ENCODE data around the gene JADE2.
A peak's percentile ranks its signal among the peaks of the same experiment; 100 is the strongest.

JADE2 gene

DNA sequence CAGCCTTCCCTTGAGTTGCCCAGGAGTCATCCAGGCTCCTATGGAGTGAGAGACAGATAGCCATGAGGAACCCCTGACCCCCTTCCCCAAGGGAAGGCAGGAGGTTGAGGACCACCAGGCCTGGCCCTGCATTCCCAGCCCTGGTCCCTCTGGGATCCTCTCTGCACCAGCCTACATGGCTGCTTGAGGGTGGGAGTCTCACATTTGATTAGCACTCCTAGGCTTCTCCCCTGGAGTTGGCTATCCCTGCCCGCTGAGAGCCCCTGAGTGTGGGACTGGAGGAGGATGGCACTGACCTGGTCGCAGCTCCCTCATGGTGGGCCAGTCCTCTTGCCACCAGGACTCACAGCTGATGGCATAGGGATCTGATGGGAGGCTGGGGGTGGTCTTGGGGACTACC is 60.5 kb downstream of the JADE2 start (continued):
- TF ChIP-seq POU6F1 (CRISPR knock-in tag; IDR thresholded peaks at IDR 0.05; ENCODE audit: borderline replicate concordance, low read depth) (no peak), ARNTL (CRISPR knock-in tag; IDR thresholded peaks at IDR 0.05; ENCODE audit: borderline replicate concordance, low read depth) (no peak), CSDC2 (CRISPR knock-in tag; IDR thresholded peaks at IDR 0.05) (no peak), RARB (CRISPR knock-in tag; IDR thresholded peaks at IDR 0.05) (no peak), ISL1 (CRISPR knock-in tag; IDR thresholded peaks at IDR 0.05) (no peak), SNAI2 (CRISPR knock-in tag; IDR thresholded peaks at IDR 0.05) (no peak), TOX (CRISPR knock-in tag; IDR thresholded peaks at IDR 0.05; ENCODE audit: borderline replicate concordance) (no peak), ZFP30 (CRISPR knock-in tag; IDR thresholded peaks at IDR 0.05) (no peak), ZNF565 (CRISPR knock-in tag; conservative IDR thresholded peaks at IDR 0.05; ENCODE audit: low read depth) (no peak)
- TF ChIP-seq, protein P1, sequence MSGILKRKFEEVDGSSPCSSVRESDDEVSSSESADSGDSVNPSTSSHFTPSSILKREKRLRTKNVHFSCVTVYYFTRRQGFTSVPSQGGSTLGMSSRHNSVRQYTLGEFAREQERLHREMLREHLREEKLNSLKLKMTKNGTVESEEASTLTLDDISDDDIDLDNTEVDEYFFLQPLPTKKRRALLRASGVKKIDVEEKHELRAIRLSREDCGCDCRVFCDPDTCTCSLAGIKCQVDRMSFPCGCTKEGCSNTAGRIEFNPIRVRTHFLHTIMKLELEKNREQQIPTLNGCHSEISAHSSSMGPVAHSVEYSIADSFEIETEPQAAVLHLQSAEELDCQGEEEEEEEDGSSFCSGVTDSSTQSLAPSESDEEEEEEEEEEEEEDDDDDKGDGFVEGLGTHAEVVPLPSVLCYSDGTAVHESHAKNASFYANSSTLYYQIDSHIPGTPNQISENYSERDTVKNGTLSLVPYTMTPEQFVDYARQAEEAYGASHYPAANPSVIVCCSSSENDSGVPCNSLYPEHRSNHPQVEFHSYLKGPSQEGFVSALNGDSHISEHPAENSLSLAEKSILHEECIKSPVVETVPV (CRISPR knock-in tag; IDR thresholded peaks at IDR 0.05) = no peak

- ATAC-seq = peak; percentile 97
- TF ChIP-seq ZC3H10 (CRISPR knock-in tag; IDR thresholded peaks at IDR 0.05) (no peak), ZFP3 (CRISPR knock-in tag; IDR thresholded peaks at IDR 0.05) (no peak), ZNF8 (CRISPR knock-in tag; IDR thresholded peaks at IDR 0.05) (no peak), TOX (CRISPR knock-in tag; IDR thresholded peaks at IDR 0.05; ENCODE audit: borderline replicate concordance) (no peak), SNAI2 (CRISPR knock-in tag; IDR thresholded peaks at IDR 0.05) (no peak), ISL1 (CRISPR knock-in tag; IDR thresholded peaks at IDR 0.05) (no peak), BACH2 (CRISPR knock-in tag; IDR thresholded peaks at IDR 0.05; ENCODE audit: borderline replicate concordance) (no peak), OSR1 (CRISPR knock-in tag; IDR thresholded peaks at IDR 0.05) (no peak), ZNF565 (CRISPR knock-in tag; conservative IDR thresholded peaks at IDR 0.05; ENCODE audit: low read depth) (no peak), ESRRG (CRISPR knock-in tag; IDR thresholded peaks at IDR 0.05) (no peak)
- TF ChIP-seq, protein P2, sequence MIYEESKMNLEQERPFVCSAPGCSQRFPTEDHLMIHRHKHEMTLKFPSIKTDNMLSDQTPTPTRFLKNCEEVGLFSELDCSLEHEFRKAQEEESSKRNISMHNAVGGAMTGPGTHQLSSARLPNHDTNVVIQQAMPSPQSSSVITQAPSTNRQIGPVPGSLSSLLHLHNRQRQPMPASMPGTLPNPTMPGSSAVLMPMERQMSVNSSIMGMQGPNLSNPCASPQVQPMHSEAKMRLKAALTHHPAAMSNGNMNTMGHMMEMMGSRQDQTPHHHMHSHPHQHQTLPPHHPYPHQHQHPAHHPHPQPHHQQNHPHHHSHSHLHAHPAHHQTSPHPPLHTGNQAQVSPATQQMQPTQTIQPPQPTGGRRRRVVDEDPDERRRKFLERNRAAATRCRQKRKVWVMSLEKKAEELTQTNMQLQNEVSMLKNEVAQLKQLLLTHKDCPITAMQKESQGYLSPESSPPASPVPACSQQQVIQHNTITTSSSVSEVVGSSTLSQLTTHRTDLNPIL (CRISPR knock-in tag; IDR thresholded peaks at IDR 0.05; ENCODE audit: low read depth) = no peak
Observed at GRCh38 chr5:134586866-134587524, 61.5 kb downstream of the JADE2 start.

DNA sequence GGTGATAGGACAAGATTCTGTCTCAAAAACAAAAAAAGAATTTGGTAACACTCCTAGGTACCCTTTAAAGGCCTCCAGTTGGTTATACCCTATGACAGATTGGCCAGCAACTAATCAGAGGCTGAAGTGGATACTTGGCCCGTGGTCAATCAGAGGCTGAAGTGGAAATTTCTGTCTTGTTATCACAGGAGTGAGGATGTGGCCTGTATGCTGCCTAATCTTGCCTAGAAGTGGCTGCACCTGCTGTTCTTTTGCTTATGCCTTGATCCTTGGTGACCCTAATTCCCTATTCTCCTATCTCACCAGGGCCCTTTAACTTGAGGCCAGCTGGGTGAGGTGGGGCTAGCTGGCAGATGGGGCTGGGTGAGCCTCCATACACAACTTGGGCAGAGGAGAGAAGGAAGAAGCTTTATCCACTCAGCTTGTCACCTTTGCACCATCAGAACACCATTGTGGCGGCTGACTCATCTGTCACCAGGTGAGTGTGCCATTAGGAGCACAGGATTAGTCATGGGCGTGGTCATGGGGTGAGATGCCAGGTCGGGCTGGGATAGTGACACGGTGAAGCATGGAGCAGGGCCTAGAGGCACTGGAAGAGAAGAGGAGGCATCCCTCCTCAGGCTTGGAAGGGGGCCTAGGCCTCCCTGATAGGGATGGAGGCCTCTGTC is 65.7 kb downstream of the JADE2 start:
- no peak for ATAC-seq
- TF ChIP-seq ZNF70 (CRISPR knock-in tag; IDR thresholded peaks at IDR 0.05) = no peak
- TF ChIP-seq, protein P1 (CRISPR knock-in tag; IDR thresholded peaks at IDR 0.05) = no peak
- no peak for TF ChIP-seq PPARA (CRISPR knock-in tag; IDR thresholded peaks at IDR 0.05; ENCODE audit: borderline replicate concordance)
- TF ChIP-seq SNAI2 (CRISPR knock-in tag; IDR thresholded peaks at IDR 0.05) = no peak
- TF ChIP-seq ESRRG (CRISPR knock-in tag; IDR thresholded peaks at IDR 0.05) = no peak
- no peak for TF ChIP-seq ZFP30 (CRISPR knock-in tag; IDR thresholded peaks at IDR 0.05)
- no peak for TF ChIP-seq ZC3H10 (CRISPR knock-in tag; IDR thresholded peaks at IDR 0.05)
- no peak for TF ChIP-seq CSDC2 (CRISPR knock-in tag; IDR thresholded peaks at IDR 0.05)

- TF ChIP-seq, protein P3, sequence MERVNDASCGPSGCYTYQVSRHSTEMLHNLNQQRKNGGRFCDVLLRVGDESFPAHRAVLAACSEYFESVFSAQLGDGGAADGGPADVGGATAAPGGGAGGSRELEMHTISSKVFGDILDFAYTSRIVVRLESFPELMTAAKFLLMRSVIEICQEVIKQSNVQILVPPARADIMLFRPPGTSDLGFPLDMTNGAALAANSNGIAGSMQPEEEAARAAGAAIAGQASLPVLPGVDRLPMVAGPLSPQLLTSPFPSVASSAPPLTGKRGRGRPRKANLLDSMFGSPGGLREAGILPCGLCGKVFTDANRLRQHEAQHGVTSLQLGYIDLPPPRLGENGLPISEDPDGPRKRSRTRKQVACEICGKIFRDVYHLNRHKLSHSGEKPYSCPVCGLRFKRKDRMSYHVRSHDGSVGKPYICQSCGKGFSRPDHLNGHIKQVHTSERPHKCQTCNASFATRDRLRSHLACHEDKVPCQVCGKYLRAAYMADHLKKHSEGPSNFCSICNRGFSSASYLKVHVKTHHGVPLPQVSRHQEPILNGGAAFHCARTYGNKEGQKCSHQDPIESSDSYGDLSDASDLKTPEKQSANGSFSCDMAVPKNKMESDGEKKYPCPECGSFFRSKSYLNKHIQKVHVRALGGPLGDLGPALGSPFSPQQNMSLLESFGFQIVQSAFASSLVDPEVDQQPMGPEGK (CRISPR knock-in tag; IDR thresholded peaks at IDR 0.05; ENCODE audit: borderline replicate concordance) = no peak
- TF ChIP-seq RARB (CRISPR knock-in tag; IDR thresholded peaks at IDR 0.05) (no peak), ARNTL (CRISPR knock-in tag; IDR thresholded peaks at IDR 0.05; ENCODE audit: borderline replicate concordance, low read depth) (no peak), GLIS3 (CRISPR knock-in tag; IDR thresholded peaks at IDR 0.05) (no peak), ISL1 (CRISPR knock-in tag; IDR thresholded peaks at IDR 0.05) (no peak), TOX (CRISPR knock-in tag; IDR thresholded peaks at IDR 0.05; ENCODE audit: borderline replicate concordance) (no peak)
- TF ChIP-seq, protein P1 (CRISPR knock-in tag; IDR thresholded peaks at IDR 0.05) = no peak
- TF ChIP-seq, protein P2 (CRISPR knock-in tag; IDR thresholded peaks at IDR 0.05; ENCODE audit: low read depth) = no peak
- peak; percentile 17; the same call in 1 of the 3 replicates for ATAC-seq
Observed at GRCh38 chr5:134592141-134592746, 66.8 kb downstream of the JADE2 start.

Data from SK-N-SH treated with all-trans-retinoic acid at 6 μM for 48 hours (cell line).